ENCODE data around the gene TEPSIN.

The TEPSIN gene

GRCh38 chr17:81267390-81268067 lies 28.7 kb upstream of the TEPSIN start:
- no peak for DNase-seq (ENCODE audit: low spot score)

GRCh38 chr17:81265576-81265975 lies 26.7 kb upstream of the TEPSIN start:
- no peak for DNase-seq (ENCODE audit: low spot score)

- no peak for DNase-seq (ENCODE audit: low spot score)
These were observed 25.8 kb upstream of the TEPSIN start for GRCh38 chr17:81264640-81265039.

- no peak for DNase-seq (ENCODE audit: low spot score)
These were observed 24.7 kb upstream of the TEPSIN start for GRCh38 chr17:81263371-81264181.

GRCh38 chr17:81261582-81262336 lies 22.9 kb upstream of the TEPSIN start:
- no peak for DNase-seq (ENCODE audit: low spot score)

- DNase-seq (ENCODE audit: low spot score), result no peak
These were observed 22.2 kb upstream of the TEPSIN start for GRCh38 chr17:81261096-81261495.

- no peak for DNase-seq (ENCODE audit: low spot score)
These were observed 21.8 kb upstream of the TEPSIN start for GRCh38 chr17:81260641-81261040.

GRCh38 chr17:81260171-81260570 lies 21.3 kb upstream of the TEPSIN start:
- DNase-seq (ENCODE audit: low spot score), result no peak

GRCh38 chr17:81259058-81259605 lies 20.3 kb upstream of the TEPSIN start:
- DNase-seq (ENCODE audit: low spot score), result no peak

- no peak for DNase-seq (ENCODE audit: low spot score)
These were observed 19.4 kb upstream of the TEPSIN start for GRCh38 chr17:81258292-81258691.

GRCh38 chr17:81257533-81257932 lies 18.7 kb upstream of the TEPSIN start:
- DNase-seq (ENCODE audit: low spot score), result no peak

GRCh38 chr17:81256616-81257015 lies 17.8 kb upstream of the TEPSIN start:
- DNase-seq (ENCODE audit: low spot score), result no peak

GRCh38 chr17:81254955-81255717 lies 16.3 kb upstream of the TEPSIN start:
- DNase-seq (ENCODE audit: low spot score), result no peak

- peak; percentile 54 for DNase-seq (ENCODE audit: low spot score)
These were observed 14.7 kb upstream of the TEPSIN start for GRCh38 chr17:81253358-81254131.

- no peak for DNase-seq (ENCODE audit: low spot score)
These were observed 14.1 kb upstream of the TEPSIN start for GRCh38 chr17:81252987-81253329.

- no peak for DNase-seq (ENCODE audit: low spot score)
These were observed 13.6 kb upstream of the TEPSIN start for GRCh38 chr17:81252326-81252986.

- DNase-seq (ENCODE audit: low spot score), result no peak
These were observed 12.9 kb upstream of the TEPSIN start for GRCh38 chr17:81251709-81252301.

GRCh38 chr17:81251094-81251708 lies 12.3 kb upstream of the TEPSIN start:
- DNase-seq (ENCODE audit: low spot score), result no peak

- DNase-seq (ENCODE audit: low spot score), result no peak
These were observed 11.6 kb upstream of the TEPSIN start for GRCh38 chr17:81250286-81251093.
